Measurements from ENCODE around the gene AK3.
"Not testable (repeated sequence)": the region's sequence is repeated elsewhere in the genome, so short reads cannot be mapped to it uniquely, and the experiment has no call there.

Gene AK3

GRCh38 chr9:4740638-4741364, at the start of gene AK3:
TSS of gene AK3 (minus strand) at chr9:4741202. CDS start at chr9:4741087, 115 bp downstream.
- peak in 13 of 14 donors; percentile 54 to 87 (median 65) for DNase-seq

GRCh38 chr9:4788703-4789102, 47.7 kb upstream of the AK3 start:
- DNase-seq: no peak

- no peak for DNase-seq
Measured at GRCh38 chr9:4787876-4788275, 46.9 kb upstream of the AK3 start.

- no peak for DNase-seq
Measured at GRCh38 chr9:4786599-4786998, 45.6 kb upstream of the AK3 start.

GRCh38 chr9:4784403-4784802, 43.4 kb upstream of the AK3 start:
- no peak for DNase-seq

GRCh38 chr9:4783191-4783590, 42.2 kb upstream of the AK3 start:
- DNase-seq: not testable (repeated sequence)

- DNase-seq: no peak
Measured at GRCh38 chr9:4781408-4781807, 40.4 kb upstream of the AK3 start.

GRCh38 chr9:4780651-4781050, 39.6 kb upstream of the AK3 start:
- DNase-seq: no peak

- not testable (repeated sequence) for DNase-seq
Measured at GRCh38 chr9:4774958-4775357, 34.0 kb upstream of the AK3 start.

GRCh38 chr9:4774209-4774608, 33.2 kb upstream of the AK3 start:
- DNase-seq: no peak

- DNase-seq: no peak
Measured at GRCh38 chr9:4771788-4772187, 30.8 kb upstream of the AK3 start.

GRCh38 chr9:4769321-4770080, 28.5 kb upstream of the AK3 start:
- no peak for DNase-seq

GRCh38 chr9:4768681-4769080, 27.7 kb upstream of the AK3 start:
- DNase-seq: no peak

- no peak for DNase-seq
Measured at GRCh38 chr9:4764033-4764432, 23.0 kb upstream of the AK3 start.

- DNase-seq: peak in 2 of 14 donors; percentile 14 to 45
Measured at GRCh38 chr9:4762886-4763541, 22.0 kb upstream of the AK3 start.

GRCh38 chr9:4762108-4762885, 21.3 kb upstream of the AK3 start:
- DNase-seq: peak in 11 of 14 donors; percentile 13 to 64 (median 38)

- DNase-seq: peak in 5 of 14 donors; percentile 7 to 15 (median 8)
Measured at GRCh38 chr9:4760122-4760521, 19.1 kb upstream of the AK3 start.

- no peak for DNase-seq
Measured at GRCh38 chr9:4756420-4756819, 15.4 kb upstream of the AK3 start.

- no peak for DNase-seq
Measured at GRCh38 chr9:4755026-4755609, 14.1 kb upstream of the AK3 start.

GRCh38 chr9:4754530-4754929, 13.5 kb upstream of the AK3 start:
- DNase-seq: not testable (repeated sequence)

GRCh38 chr9:4750023-4750673, 9.1 kb upstream of the AK3 start:
- no peak for DNase-seq

- no peak for DNase-seq
Measured at GRCh38 chr9:4748612-4749011, 7.6 kb upstream of the AK3 start.

Measured in C1 segment of cervical spinal cord (tissue), 14 donors.